Measurements from ENCODE around the gene PCDH8. TPM values are rescaled to one million over a fixed set of nuclear protein-coding genes. Genes with fewer than 3 reads are reported as not detected.

PCDH8 gene, protein sequence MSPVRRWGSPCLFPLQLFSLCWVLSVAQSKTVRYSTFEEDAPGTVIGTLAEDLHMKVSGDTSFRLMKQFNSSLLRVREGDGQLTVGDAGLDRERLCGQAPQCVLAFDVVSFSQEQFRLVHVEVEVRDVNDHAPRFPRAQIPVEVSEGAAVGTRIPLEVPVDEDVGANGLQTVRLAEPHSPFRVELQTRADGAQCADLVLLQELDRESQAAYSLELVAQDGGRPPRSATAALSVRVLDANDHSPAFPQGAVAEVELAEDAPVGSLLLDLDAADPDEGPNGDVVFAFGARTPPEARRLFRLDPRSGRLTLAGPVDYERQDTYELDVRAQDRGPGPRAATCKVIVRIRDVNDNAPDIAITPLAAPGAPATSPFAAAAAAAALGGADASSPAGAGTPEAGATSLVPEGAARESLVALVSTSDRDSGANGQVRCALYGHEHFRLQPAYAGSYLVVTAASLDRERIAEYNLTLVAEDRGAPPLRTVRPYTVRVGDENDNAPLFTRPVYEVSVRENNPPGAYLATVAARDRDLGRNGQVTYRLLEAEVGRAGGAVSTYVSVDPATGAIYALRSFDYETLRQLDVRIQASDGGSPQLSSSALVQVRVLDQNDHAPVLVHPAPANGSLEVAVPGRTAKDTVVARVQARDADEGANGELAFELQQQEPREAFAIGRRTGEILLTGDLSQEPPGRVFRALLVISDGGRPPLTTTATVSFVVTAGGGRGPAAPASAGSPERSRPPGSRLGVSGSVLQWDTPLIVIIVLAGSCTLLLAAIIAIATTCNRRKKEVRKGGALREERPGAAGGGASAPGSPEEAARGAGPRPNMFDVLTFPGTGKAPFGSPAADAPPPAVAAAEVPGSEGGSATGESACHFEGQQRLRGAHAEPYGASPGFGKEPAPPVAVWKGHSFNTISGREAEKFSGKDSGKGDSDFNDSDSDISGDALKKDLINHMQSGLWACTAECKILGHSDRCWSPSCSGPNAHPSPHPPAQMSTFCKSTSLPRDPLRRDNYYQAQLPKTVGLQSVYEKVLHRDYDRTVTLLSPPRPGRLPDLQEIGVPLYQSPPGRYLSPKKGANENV
- total RNA-seq (2014; rRNA removed; shearing (Covaris generic)): not detected in 2 replicates

DNA sequence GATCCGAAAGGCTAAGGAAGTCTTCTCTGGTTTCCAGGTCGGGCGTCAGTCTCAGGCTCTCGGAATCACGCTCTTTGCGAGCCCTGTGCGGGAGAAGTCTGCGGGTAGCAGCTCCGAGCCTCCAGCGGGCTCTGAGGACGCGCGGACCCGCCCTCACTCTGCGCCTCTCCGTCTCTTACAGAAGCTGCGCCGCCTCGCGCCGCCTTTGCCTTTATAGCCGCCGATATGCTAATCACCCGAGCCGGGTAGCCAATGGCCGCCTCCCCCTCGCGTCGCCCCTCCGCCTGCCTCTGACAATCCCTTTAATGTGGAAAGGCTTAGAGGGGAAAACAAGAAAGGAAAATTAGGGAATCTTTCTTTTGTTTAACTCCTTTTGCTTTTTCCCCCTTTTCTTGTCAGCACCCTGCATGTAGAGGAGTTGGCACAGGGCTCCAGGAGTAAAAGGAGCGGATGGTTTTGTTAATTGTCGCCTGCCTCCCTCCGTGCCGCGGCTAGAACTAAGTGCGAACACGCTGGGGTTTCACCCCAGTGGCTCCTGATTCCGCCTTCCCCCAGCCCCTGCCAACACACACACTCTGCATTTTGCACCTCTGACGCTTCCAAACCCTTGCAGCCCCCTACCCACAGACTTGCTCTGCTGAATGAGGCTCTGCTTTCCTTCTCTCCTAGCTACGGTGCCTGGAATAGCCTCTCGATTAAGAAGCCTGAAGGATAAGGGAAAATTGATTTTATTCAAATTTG is at the start of gene PCDH8:
PCDH8 (minus strand) TSS at position 186 of the 741 bp plus-strand sequence. CDS start 204 bp downstream, outside the sequence.
- DNase-seq (ENCODE audit: low spot score): no peak

DNA sequence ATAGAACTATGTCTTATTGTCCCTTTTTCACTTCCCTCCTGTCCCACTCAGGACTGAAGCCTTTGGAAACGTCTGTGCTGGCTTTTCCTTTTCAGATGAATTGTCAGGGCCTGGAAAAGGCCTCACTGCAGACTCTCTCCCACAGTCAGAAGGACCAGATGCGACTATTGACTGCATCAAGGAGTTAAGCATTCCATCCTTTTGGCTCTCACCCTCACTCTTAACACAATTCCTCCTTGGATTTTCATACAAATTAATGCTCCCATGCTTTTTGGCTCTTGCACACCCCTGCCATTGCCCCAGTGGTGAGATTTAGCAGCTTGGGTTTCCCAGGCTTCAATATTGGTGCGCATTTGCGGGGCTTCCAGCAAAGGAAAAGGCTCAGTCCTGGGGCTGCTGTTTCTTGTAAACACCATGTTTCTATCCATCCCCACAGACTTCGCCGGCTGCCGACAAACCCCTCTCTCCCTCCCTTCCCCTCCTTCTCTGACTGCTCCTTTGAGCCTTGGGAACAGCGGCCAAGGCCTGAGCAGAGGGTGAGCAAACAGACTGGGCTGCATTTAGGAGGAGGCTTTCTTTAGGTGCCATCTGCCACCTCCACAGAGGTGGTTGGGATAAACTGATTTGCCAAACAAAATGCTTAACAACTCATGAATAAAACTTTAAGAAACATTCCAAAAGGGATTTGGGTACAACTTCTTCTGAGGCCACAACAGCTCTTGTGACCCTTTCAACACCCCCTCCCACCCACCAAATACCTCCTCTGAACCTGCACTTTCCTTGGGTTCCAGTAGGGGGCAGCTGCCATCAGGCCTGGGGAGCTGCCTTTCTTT is 48.6 kb upstream of the PCDH8 start:
- DNase-seq (ENCODE audit: low spot score): no peak

DNA sequence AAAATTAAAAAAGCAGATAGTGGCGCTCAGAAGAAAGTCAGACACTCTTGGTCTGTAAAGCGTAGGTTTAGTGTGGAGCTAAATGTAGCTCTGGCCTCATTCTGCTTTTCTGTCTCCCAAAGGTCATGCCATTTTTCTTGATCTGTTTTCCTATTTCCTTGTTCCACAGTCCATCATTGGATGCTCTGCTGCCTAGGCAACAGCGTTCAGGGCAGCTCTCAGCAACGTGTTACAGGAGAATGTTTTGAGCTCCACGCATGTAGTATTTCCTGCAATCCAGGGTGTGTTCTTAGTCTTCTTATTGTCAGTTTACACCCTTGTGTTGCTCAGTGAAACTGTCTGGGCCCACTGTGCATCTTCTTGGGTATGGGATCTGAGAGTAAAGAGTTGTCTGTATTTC is 46.0 kb upstream of the PCDH8 start:
- DNase-seq (ENCODE audit: low spot score): no peak

DNA sequence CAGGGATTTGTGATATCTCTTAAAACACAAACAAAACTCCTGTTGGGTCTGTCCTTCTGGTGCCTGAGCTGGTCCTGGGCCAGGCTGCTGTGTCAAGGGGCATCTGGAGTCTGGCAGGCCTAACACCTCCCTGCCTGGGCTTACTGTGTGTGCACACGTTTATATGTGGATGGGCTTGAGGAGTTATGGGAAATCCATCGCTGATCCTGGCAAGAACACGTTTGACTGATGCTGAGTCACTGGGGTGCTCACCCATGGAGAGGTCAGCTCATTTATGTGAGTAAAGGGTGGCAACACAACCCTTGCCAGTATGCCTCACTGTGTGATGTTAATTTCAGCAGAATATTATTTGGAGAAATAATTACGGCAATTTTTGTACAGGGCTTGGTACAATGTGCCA is 44.5 kb upstream of the PCDH8 start:
- no peak for DNase-seq (ENCODE audit: low spot score)

DNA sequence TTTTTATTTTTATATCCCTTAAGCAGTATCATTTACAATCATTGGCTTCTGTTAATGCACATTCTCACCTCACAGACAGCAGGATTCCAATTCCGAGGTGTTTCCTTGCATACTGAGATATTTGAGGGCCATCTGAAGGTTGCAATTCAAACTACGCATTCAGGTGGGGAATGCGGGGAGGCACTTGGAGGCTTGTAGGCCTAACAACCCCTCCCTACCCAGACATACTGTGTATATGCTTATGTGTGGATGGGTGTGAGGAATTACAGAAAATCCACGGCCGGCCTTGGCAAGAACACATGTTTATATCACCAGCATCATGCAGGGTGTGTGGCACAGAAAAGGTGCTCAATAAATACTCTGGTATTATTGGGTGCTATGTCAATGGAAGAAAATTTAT is 43.3 kb upstream of the PCDH8 start:
- DNase-seq (ENCODE audit: low spot score): no peak

DNA sequence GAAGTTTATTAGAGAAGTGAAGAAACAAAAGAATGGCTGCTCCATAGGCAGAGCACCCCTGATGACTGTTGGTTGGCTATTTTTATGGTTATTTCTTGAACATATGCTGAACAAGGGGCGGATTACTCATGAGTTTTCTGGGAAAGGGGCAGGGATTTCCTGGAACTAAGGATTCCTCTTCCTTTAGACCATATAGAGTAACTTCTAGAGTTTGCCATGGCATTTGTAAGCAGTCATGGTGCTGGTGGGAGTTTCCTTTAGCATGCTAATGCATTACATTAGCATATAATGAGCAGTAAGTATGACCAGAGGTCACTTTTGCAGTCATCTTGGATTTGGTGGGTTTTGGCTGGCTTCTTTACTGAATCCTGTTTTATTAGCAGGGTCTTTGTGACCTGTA is 38.7 kb upstream of the PCDH8 start:
- DNase-seq (ENCODE audit: low spot score): no peak

DNA sequence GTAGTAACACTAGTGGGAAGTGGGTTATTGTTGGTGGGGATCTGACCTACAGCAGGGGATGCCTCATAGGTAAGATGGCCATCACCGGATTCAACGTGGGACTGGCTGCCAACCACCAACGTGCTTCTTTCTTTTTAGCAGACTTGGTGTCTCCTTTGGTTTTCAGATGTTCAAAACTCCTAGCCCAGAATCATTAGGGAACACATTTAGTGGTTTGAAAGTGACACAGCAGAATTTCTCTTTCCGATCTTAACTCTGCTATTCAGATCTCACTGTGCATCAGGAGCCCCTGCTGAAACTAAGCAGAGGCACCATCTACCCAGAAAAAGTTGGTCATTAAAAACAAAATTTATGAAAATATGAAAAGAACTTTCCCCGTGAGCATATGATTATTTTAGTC is 36.7 kb upstream of the PCDH8 start:
- no peak for DNase-seq (ENCODE audit: low spot score)

DNA sequence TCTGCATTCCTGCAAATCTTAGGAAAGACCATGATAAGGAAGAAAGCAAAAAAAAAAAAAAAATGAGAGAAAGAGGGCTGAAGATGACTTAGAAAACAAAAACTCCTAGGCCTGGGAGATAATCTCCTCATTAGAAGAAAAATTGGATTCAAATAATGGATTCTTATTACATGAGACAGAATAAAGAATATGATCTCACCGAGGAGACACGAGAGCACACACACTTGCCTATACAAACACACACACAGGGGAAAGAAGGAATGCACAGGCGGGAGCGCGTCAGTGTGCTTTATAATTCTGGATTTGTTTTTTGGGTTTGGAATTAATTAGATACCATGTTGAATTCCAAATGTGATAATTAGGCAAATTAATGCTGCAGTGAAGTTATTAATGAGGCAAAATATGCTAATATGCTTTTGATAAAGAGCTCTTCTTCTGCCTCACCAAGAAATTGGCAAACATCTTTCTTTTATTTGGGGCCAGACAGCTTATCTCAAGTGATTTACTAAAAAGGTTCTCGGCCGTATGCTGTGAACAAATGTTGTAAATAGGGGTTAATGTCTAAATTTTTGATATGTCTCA is 36.1 kb upstream of the PCDH8 start:
- DNase-seq (ENCODE audit: low spot score): no peak

DNA sequence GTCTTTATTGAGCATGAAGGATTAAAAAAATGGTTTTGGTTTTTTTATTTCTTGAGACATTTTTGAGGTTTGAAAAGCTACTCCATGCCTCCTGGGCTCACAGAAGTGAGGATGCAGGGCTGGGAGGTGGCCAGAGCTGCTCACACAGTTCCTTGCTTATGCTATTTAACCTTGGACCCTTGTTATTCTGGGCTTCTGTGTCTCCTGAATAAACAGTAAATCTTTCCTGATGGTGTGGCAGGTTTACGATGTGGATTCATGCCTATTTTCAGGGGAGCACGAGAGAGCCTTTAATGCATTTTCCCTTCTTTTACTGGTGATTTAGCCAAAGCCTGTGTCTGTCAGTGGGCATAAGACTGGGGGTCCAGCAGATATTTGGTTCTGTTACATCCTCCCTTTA is 34.3 kb upstream of the PCDH8 start:
- DNase-seq (ENCODE audit: low spot score): no peak

DNA sequence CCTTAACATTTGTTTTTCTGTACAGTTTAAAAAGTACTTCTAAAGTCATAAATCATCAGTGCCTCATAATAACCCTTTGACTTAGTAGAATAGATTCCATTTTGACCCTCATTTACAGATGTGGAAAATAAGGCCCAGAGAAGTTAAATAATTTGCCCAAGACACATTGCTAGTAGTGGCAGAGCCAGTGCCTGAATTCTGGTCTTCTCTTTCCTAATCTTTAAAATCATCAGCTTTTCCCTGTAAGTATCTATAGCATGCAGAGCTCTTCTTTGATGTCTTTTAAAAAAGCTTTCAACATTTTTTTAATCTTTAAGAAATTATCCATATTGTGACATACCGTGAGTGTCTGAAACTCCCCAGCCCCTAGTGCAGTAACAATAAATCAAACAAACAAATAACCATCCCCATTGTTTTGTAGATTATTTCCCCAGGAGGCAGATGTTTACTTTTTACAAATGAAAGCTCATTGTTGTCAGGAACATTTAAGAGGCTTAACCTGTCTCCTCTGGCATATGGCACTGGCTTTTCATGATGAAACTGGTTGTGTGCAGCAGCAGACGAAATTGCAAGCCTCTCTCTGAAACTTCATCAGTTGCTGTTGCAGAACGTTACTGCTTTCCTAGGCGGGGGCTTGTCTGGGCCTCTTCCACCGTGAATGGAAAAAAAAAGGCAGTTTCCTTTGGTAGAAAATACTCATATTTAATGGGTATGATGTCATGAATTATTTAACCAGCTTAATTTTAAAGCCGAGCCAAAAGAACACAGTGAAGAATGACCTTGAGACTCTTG is 31.7 kb upstream of the PCDH8 start:
- no peak for DNase-seq (ENCODE audit: low spot score)

DNA sequence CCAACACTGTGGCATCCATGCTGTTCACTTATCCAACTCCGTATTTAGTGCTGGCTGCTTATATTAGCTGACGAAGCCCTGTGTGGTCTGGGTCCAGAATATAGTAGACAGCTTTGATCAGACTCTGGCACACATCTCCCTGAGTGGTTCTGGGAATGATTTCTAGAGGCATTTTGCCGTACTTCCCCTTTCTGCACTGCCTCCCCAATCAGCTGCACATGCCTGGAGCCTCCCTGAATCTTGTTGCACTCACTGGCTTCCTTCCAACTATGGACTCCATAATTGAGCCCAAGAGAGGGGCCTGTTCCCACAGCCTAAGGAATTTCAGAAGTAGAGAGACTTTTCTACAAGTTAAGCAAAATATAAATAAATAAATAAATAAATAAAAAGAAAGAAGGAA is 30.4 kb upstream of the PCDH8 start:
- no peak for DNase-seq (ENCODE audit: low spot score)

DNA sequence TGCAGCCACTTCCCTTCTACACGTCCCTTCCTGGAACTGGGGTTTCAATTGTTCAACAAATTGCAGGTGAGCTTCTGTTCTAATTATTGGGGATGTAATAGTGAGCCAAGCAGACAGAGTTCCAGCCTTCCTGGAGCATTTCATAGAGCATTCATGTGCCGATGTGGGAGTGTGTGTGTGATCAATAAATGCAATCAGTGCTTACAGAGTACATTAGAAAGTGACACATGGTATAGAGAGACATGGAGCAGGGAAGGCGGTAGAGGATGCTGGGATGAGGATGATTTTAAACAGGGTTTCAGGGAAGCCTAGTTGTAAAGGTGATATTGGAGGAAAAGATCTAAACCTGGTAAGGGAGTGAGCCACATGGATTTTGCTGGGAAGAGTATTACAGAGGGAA is 21.7 kb upstream of the PCDH8 start:
- DNase-seq (ENCODE audit: low spot score): no peak

DNA sequence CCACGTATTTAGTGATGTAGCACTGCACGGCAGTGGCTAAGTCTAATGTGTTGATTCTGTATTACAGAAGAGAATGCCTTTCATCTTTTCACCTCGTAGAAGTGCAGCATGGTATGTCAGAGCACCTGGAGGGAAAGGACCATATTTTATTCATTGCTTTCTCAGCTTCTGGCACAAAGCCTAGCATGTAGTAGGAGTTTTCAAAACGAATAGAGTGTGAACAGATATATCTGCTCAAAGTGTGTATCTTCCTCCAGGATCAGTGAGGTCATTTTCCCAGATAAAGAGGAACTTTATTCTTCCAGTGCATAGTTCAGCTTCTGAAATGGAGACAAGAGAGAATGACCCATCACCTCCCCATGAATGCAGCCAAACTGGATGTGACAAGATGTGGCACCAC is 21.2 kb upstream of the PCDH8 start:
- DNase-seq (ENCODE audit: low spot score): no peak

DNA sequence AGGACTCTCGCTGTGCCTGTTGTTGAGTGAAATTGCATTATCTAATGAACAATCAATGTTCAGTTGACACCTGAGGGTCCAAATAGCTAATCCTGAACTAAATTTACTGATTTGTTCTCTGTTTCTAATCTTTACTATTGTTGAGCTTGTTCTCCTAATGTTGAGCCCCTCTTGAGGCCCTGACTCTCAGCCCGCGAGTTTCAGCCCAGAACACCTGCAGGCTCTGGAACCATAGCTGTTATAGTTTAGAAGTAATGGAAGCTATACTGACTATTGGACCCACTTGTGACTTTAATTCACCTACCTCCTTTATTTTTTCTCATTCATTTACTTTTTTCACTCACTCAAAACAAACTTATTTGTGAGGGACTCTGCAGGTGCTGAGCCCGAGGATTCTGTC is 20.6 kb upstream of the PCDH8 start:
- no peak for DNase-seq (ENCODE audit: low spot score)

DNA sequence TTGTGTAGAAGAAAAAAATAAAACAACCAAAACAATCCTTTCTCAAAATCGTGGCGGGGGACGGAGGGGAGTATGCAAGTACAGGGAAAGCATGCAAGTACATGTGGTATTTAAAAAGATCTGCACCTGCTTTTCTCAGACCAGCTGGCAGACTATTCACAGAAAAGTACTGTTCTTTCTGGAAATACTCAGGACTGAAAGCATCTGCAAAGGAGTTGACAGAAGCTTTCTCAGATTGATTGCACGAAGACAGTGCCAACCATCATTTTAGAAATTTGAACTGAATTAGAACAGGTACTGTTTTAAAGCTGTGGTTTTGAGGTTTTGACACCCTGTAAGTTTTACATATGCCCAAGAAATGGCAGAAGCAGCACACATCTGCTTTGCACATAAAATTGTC is 19.8 kb upstream of the PCDH8 start:
- DNase-seq (ENCODE audit: low spot score): no peak

DNA sequence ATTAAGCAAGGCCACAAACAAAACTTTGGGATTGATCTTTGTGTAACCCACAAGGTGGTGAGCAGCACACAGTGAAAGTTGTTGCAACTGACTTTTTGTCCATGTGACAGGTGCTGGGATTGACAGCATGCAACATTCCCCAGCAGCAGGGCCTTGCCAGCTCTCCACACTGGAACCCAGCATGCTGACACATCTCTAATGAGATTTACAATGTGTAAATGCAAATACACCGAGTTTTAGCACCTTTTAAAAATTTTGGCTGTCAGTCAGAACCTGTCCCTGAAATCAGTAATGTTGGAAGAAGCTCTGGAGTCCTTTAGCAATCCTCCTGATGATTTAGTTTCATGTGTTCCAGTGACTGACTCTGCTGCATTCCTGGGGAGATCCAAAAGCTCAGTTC is 16.5 kb upstream of the PCDH8 start:
- DNase-seq (ENCODE audit: low spot score): no peak

DNA sequence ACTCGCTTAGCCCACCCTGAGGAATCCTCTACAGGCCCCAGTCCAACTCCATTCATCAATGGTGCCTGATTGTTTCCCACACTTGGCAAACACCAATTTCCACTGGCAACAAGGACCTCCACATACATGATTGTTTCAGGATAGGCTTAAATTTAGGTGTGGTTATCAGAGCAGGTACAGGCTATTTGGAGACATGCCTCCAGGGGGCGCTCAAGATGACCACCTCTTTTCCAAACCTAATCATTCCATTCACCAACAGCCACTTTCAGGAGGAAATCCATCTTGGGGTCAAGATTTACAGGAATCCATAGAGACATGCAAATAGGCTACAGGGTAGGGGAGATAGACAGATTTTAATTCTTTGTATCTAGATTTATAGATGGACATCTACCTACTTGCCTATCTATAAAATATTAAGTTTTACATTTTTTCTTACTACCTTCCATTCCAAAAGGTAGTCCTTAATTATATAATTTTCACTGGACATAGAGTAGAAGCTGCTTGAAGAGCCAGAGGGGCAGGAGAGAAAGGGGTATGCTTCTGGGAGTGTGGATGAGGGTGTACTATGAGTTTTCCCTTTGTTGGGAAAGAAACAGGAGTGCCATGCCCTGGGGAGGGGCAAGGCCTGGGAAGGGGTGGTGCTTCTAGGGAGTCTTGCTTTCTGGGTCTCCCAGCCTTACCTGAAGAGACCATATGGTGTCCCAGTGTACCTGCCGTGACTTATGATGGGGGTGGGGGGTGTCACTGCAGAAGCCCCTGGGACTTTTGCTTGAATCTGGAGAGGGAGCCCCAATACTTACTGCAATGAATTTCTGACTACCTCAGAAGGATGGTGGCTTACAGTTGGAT is 14.1 kb upstream of the PCDH8 start:
- DNase-seq (ENCODE audit: low spot score): no peak

DNA sequence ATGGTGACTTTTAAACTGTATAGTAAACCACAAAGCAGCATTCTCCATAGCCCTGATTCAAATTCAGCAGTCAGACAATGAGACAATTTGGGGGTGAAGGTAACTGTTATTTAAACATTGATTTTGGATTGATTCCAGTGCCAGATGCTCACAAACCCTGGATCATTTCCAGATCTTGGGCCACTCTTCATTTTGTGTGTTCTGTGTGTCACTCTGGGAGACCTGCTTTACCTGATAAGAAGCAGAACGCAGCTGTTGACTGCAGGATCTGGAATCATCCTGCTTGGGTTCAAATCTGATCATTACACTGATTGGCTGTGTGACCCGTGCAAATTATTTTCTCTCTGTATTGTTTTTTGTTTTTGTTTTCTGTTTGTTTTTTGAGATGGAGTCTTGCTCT is 4.0 kb upstream of the PCDH8 start:
- DNase-seq (ENCODE audit: low spot score): no peak

Data from H4 (cell line).